ENCODE measurements around the gene EYS.

Gene EYS

DNA sequence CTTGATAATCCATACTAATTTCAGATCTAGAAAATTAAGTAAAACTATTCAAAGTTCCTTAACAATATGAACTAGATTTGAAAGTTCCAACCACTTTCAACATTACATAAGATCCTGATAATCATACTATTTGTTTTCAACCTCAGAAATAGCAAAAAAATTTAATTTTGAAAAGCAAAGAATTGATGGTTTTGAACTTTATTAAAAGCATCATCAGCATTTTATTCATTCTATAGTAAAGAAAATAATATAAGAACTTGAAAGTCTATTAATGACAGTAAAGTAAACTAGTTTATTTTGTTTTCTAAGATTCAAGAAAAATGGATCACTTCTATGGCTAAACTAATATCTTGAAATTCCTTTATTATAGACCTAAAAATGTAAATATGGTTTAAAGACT, 26.8 kb downstream of the EYS start:
- no peak for TF ChIP-seq CTCF (conservative IDR thresholded peaks at IDR 0.05; ENCODE audit: control insufficient read depth, insufficient read depth, low read depth, low read length)
- no peak overlapping the region for H3K4me3 ChIP-seq (ENCODE audit: control insufficient read depth, low read depth, low read length)
- no peak for DNase-seq (ENCODE audit: low read depth)

DNA sequence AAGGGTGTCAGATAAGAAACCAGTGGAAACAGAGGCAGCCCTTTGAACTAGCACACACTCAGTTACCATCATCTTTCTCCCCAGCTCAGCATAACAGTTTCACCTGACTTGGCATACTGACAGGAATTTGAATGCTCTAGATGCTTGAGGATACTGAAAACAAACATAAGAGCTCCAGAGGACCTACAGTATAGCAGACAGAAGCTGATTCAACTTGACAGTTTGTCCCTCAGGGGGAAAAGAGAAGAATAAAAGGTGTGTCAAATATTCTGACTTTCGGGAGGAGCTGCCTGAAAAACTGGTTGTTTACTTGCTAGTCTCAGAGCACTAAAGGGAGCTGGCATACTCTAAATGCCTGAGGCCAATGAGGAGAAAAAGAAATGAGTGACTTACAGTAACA, 35.1 kb downstream of the EYS start:
- H3K4me3 ChIP-seq (ENCODE audit: control insufficient read depth, low read depth, low read length): no peak overlapping the region
- DNase-seq (ENCODE audit: low read depth): no peak
- no peak for TF ChIP-seq CTCF (conservative IDR thresholded peaks at IDR 0.05; ENCODE audit: control insufficient read depth, insufficient read depth, low read depth, low read length)

- DNase-seq (ENCODE audit: low read depth): no peak
- no peak for TF ChIP-seq CTCF (conservative IDR thresholded peaks at IDR 0.05; ENCODE audit: control insufficient read depth, insufficient read depth, low read depth, low read length)
- no peak overlapping the region for H3K4me3 ChIP-seq (ENCODE audit: control insufficient read depth, low read depth, low read length)
Observed at GRCh38 chr6:65667916-65668656, 38.9 kb downstream of the EYS start.

DNA sequence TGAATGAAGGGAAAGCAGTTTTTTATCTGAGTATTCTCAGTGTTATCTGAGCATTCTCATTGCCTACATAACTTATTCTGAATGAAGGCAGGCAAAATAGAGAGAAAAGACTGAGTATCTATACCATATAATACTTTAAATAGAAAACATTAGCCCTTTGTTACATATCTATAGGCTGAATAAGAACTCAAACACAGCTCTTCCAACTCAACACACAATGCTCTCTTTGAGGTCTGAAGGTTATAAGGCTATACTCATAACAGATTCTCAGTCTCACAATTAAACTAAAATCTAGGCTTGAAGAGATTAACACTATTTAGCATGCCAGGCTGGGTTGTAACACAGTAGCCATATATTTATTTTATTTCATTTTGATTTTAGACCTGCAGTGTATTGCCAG, 56.9 kb downstream of the EYS start:
- H3K4me3 ChIP-seq (ENCODE audit: control insufficient read depth, low read depth, low read length): no peak overlapping the region
- no peak for TF ChIP-seq CTCF (conservative IDR thresholded peaks at IDR 0.05; ENCODE audit: control insufficient read depth, insufficient read depth, low read depth, low read length)
- DNase-seq (ENCODE audit: low read depth): no peak

DNA sequence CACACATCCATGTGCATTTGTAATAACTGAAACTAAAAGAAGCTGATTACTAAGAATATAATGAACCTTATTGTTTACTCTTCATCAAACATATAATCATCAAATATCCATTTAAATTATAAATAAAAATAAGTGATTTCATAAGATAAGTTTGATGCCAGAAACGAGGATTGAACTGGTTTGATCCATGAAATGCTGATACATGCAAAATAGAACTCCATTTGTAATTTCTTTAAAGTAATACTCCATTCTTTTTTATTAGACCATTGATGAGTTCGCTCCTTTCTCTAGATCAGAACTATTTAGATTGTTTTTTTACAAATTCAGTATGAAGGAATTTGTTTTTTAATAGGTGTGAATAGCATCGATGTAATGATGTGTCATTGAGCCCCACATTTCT, 57.6 kb downstream of the EYS start:
- DNase-seq (ENCODE audit: low read depth): no peak
- H3K4me3 ChIP-seq (ENCODE audit: control insufficient read depth, low read depth, low read length): no peak overlapping the region
- no peak for TF ChIP-seq CTCF (conservative IDR thresholded peaks at IDR 0.05; ENCODE audit: control insufficient read depth, insufficient read depth, low read depth, low read length)

DNA sequence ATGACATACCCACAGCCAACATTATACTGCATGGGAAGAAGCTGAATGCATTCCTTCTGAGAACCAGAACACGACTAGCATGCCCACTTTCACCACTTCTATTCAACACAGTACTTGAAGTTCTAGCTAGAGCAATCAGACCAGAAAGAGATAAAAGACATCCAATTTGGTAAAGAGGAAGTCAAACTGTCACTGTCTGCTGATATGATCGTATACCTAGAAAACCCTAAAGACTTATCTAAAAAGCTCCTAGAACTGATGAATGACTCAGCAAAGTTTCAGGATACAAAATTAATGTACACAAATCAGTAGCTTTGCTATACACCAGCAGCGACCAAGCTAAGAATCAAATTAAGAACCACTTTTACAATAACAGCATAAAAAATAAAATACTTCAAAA, 60.5 kb downstream of the EYS start:
- DNase-seq (ENCODE audit: low read depth): no peak
- H3K4me3 ChIP-seq (ENCODE audit: control insufficient read depth, low read depth, low read length): no peak overlapping the region
- no peak for TF ChIP-seq CTCF (conservative IDR thresholded peaks at IDR 0.05; ENCODE audit: control insufficient read depth, insufficient read depth, low read depth, low read length)

GRCh38 chr6:65642776-65643175, 64.2 kb downstream of the EYS start:
- no peak for DNase-seq (ENCODE audit: low read depth)
- no peak for TF ChIP-seq CTCF (conservative IDR thresholded peaks at IDR 0.05; ENCODE audit: control insufficient read depth, insufficient read depth, low read depth, low read length)
- no peak overlapping the region for H3K4me3 ChIP-seq (ENCODE audit: control insufficient read depth, low read depth, low read length)

Data from fibroblast of mammary gland (primary cell).